Esophagus muscularis mucosa (tissue), 4 donors: Measurements from ENCODE around the gene TNFSF13. TPM values are rescaled to one million over a fixed set of nuclear protein-coding genes. Genes with fewer than 3 reads are reported as not detected.

ENCODE experiments used
- DNase-seq: peaks from one replicate; pipeline ENCODE4 v3.0.0-alpha.2; 2017; ENCODE audit errors: extremely low spot score
- H3K27ac ChIP-seq, 4 donors: fragments of 200-600 bp; sonication (generic); replicated peaks in 1 of 4; 1 replicate in 3 of 4; 2 replicates in 1 of 4; pipeline ENCODE4 v1.5.1; 2016 to 2019; ENCODE audit warnings: mild to moderate bottlenecking in 1 of 4
- H3K27me3 ChIP-seq, 4 donors: fragments of 200-600 bp; sonication (generic); one replicate each; pipeline versions ENCODE4 v1.5.1 to v1.6.0; 2016 to 2019
- H3K36me3 ChIP-seq, 4 donors: fragments of 200-600 bp; sonication (generic); one replicate each; pipeline ENCODE4 v1.5.1; 2016 to 2019
- H3K4me1 ChIP-seq, 4 donors: fragments of 200-600 bp; sonication (generic); one replicate each; pipeline ENCODE4 v1.5.1; 2016 to 2019
- H3K4me3 ChIP-seq, 4 donors: fragments of 200-600 bp; sonication (generic); 1 replicate in 2 of 4; 2 replicates in 2 of 4; pipeline ENCODE4 v1.5.1; 2016 to 2019; ENCODE audit warnings: mild to moderate bottlenecking in 4 of 4, moderate library complexity in 1 of 4
- H3K9me3 ChIP-seq, 4 donors: fragments of 200-600 bp; sonication (generic); 1 replicate in 3 of 4; 2 replicates in 1 of 4; pipeline ENCODE4 v1.5.1; 2016 to 2019
- EP300 ChIP-seq: sonication (generic); formaldehyde crosslinking; IDR thresholded peaks from one replicate; pipeline ENCODE4 v1.6.1; 2017; ENCODE audit warnings: antibody characterized with exemption
- POLR2A ChIP-seq: fragments of 450-650 bp; IDR thresholded peaks from one replicate; pipeline ENCODE4 v1.6.1; 2017; ENCODE audit warnings: antibody characterized with exemption, moderate library complexity, mild to moderate bottlenecking, low read depth
- POLR2AphosphoS5 ChIP-seq, 2 donors: sonication (generic); formaldehyde crosslinking; IDR thresholded peaks; one replicate each; pipeline ENCODE4 v1.6.1; 2017; ENCODE audit warnings: antibody characterized with exemption in 2 of 2
- WGBS: methylation state at CpG from one replicate; pipeline ENCODE4 v1.1.5; 2018; 5-methylcytosine and 5-hydroxymethylcytosine counted together
- intact Hi-C: fragments of 100-400 bp; cut with DNase I; formaldehyde crosslinking; loops from one replicate; pipeline ENCODE4 v1.15.1; 2023
- total RNA-seq, 4 donors: library from RNA; depleted of rRNA; stranded (reverse); fragments of >200 nt; gene quantifications; one replicate each; pipeline versions ENCODE4 v1.1.0 to v1.2.1, GENCODE V29; 2016
- TF ChIP-seq, protein P1 (sequence below), 3 experiments: fragments of 200-600 bp in 2 of 3; fragments of 450-650 bp in 1 of 3; sonication (generic) in 2 of 3; IDR thresholded peaks; one replicate each; pipeline ENCODE4 v1.5.1; 2017 to 2019; ENCODE audit warnings: antibody characterized with exemption in 3 of 3, mild to moderate bottlenecking in 2 of 3, moderate library complexity in 1 of 3

The TNFSF13 gene
- total RNA-seq, 4 donors from 2014 or later = 13.4 to 25.8 (median 22.4) TPM

DNA sequence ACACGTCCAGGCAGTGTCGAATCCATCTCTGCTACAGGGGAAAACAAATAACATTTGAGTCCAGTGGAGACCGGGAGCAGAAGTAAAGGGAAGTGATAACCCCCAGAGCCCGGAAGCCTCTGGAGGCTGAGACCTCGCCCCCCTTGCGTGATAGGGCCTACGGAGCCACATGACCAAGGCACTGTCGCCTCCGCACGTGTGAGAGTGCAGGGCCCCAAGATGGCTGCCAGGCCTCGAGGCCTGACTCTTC is 13.7 kb downstream of the TNFSF13 start:
- H3K27ac ChIP-seq = peak overlapping the region; percentile 94 to 100 (median 98)
- peaks cover 51 to 73% (median 70%) of the 10 kb centered on the region in 4 donors for H3K36me3 ChIP-seq
- whole genome bisulfite sequencing = 8% methylated on average over 4 of the region's 11 CpGs
- H3K4me3 ChIP-seq = peak overlapping the region; percentile 85 to 100 (median 98)
- TF ChIP-seq, protein P1, sequence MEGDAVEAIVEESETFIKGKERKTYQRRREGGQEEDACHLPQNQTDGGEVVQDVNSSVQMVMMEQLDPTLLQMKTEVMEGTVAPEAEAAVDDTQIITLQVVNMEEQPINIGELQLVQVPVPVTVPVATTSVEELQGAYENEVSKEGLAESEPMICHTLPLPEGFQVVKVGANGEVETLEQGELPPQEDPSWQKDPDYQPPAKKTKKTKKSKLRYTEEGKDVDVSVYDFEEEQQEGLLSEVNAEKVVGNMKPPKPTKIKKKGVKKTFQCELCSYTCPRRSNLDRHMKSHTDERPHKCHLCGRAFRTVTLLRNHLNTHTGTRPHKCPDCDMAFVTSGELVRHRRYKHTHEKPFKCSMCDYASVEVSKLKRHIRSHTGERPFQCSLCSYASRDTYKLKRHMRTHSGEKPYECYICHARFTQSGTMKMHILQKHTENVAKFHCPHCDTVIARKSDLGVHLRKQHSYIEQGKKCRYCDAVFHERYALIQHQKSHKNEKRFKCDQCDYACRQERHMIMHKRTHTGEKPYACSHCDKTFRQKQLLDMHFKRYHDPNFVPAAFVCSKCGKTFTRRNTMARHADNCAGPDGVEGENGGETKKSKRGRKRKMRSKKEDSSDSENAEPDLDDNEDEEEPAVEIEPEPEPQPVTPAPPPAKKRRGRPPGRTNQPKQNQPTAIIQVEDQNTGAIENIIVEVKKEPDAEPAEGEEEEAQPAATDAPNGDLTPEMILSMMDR (IDR thresholded peaks at IDR 0.05) = no peak
- TF ChIP-seq POLR2A = peak; percentile 13
- no peak for TF ChIP-seq EP300
- TF ChIP-seq POLR2AphosphoS5 (IDR thresholded peaks at IDR 0.05) = peak in 1 of 2 donors; percentile 98
- DNase-seq = no peak
- intact Hi-C loops = no loop called here
- H3K9me3 ChIP-seq = no peaks in the 10 kb centered on the region
- H3K4me1 ChIP-seq = peaks cover 35 to 46% (median 42%) of the 10 kb centered on the region in 4 donors
- H3K27me3 ChIP-seq = no peaks in the 10 kb centered on the region

DNA sequence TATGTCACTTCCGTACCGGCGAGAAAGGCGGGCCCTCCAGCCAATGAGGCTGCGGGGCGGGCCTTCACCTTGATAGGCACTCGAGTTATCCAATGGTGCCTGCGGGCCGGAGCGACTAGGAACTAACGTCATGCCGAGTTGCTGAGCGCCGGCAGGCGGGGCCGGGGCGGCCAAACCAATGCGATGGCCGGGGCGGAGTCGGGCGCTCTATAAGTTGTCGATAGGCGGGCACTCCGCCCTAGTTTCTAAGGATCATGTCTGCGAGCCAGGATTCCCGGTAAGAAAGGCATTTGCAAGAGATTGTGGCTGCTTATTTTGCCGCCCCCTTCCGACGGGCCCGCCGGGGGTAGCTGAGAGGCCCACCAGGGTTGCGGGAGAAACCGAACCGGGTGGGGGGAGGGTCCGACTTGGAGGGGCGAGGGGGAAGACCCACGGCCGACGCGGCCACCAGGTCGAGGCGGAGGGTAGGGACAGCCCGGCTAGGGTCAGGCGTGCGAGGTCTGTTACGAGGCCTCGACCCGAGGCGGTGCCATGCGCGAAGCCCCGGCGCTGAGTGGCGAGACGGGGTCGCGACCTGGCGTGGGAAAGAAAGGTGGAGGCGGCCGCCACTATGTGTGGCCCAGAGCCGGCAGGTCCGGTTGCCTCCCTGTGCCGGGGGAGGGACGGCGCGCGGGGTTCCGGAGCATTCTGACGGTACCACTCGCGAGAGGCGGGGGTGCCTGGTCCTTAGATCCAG is 14.2 kb downstream of the TNFSF13 start:
- Histone ChIP-seq H3K36me3 (peaks cover 51 to 73% (median 71%) of the 10 kb centered on the region in 4 donors), H3K4me3 (peak overlapping the region; percentile 85 to 100 (median 98)), H3K9me3 (no peaks in the 10 kb centered on the region), H3K4me1 (peaks cover 35 to 50% (median 47%) of the 10 kb centered on the region in 4 donors), H3K27me3 (no peaks in the 10 kb centered on the region), H3K27ac (peak overlapping the region; percentile 98 to 100 (median 100))
- intact Hi-C loops = no loop called here
- 0% methylated on average over 27 of the region's 73 CpGs for WGBS
- peak; percentile 95 to 99 for TF ChIP-seq POLR2AphosphoS5 (IDR thresholded peaks at IDR 0.05)
- TF ChIP-seq, protein P1 (IDR thresholded peaks at IDR 0.05) = no peak
- TF ChIP-seq POLR2A = peak; percentile 97
- DNase-seq = peak; percentile 100

DNA sequence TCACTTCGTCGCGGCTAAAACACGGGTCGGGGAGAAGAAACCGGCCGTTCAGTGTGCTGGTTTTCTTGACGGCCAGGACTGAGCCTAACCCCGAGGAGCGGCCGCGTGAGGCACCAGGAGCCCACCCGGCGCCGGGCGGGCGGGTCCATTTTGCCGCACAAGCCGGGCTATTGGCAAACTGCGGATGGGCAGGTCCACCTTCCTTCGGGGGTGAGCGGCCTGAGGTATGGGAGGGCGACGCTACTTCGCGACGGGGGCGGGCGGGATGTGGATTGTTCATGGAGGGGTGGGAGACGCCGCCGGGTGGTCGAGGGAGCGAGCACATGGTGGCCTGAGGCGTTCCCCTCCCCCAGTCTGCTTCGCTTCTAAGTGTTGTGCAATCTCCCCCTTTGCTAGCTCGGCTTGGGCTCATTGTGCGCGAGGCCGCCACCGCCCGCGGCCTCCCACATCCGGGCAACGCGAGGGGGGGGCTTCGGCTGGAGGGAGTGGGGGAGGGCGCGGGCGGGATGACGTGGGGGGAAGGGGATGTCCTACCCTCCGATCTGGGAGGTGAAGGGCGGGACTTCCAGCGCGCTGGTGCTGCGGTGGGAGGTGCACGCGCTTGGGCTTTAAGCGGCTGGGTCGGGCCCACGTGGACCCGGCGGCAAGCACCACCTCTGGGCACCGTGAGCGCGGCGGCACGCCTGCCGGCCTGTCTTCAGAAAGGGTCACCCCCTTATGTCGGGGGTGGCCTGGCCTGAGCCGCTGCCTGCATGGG is 15.0 kb downstream of the TNFSF13 start:
- DNase-seq = peak; percentile 98
- H3K27me3 ChIP-seq = no peaks in the 10 kb centered on the region
- intact Hi-C loops = no loop called here
- H3K4me1 ChIP-seq = peaks cover 35 to 56% (median 53%) of the 10 kb centered on the region in 4 donors
- H3K9me3 ChIP-seq = no peaks in the 10 kb centered on the region
- peak overlapping the region; percentile 85 to 100 (median 98) for H3K4me3 ChIP-seq
- H3K27ac ChIP-seq = peak overlapping the region; percentile 98 to 100 (median 100)
- H3K36me3 ChIP-seq = peaks cover 59 to 76% (median 74%) of the 10 kb centered on the region in 4 donors
- TF ChIP-seq, protein P1 (IDR thresholded peaks at IDR 0.05) = no peak
- no peak for TF ChIP-seq POLR2A
- no peak for TF ChIP-seq EP300
- TF ChIP-seq POLR2AphosphoS5 (IDR thresholded peaks at IDR 0.05) = peak; percentile 86 to 97
- 0% methylated on average over 22 of the region's 71 CpGs for WGBS

DNA sequence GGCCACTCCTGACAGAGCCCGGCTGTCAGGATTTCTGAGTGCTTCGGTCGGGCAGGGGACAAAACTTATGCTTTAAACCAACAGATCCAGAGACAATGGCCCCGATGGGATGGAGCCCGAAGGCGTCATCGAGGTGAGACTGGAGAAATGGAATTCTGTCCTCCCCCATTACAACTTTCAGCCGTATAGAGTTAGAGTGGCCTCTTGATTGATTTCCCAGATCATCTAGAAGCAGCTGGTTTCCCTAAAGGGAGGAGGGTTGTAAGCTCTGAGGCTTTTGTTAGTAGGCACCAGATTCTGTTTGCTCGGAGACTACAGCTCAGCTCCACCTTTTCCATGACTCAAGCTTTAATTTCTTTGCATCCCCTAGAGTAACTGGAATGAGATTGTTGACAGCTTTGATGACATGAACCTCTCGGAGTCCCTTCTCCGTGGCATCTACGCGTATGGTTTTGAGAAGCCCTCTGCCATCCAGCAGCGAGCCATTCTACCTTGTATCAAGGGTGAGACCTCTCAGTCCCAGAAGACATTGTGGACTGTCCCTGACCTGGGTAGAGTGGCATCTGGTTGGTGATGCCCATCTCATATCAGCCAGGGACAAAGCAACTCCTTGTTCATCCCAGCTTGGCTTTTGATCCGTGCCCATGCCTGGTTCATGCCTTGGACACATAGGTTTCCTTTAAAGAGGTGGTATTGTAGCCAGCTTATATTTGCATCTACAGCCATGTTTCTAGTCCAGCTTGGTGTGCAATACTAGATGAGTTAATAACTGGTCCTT is 15.8 kb downstream of the TNFSF13 start:
- peak overlapping the region; percentile 85 to 100 (median 98) for H3K4me3 ChIP-seq
- peak in 1 of 2 donors; percentile 8 for TF ChIP-seq POLR2AphosphoS5 (IDR thresholded peaks at IDR 0.05)
- TF ChIP-seq POLR2A = no peak
- peaks cover 61 to 74% (median 74%) of the 10 kb centered on the region in 4 donors for H3K36me3 ChIP-seq
- 23% methylated on average over 13 of the region's 15 CpGs for WGBS
- peaks cover 40 to 65% (median 61%) of the 10 kb centered on the region in 4 donors for H3K4me1 ChIP-seq
- no peak for DNase-seq
- peak overlapping the region; percentile 98 to 100 (median 100) for H3K27ac ChIP-seq
- no peaks in the 10 kb centered on the region for H3K9me3 ChIP-seq
- H3K27me3 ChIP-seq = no peaks in the 10 kb centered on the region
- intact Hi-C loops = no loop called here
